MM.1S (cell line): ENCODE results near the gene BHMT.

Source experiments
- DNase-seq: peaks from one replicate; pipeline ENCODE4 v3.0.0-alpha.2; 2015
- H2AFZ ChIP-seq: fragments of 300-600 bp; sonication (generic); 2 replicates; pipeline ENCODE4 v1.6.0; 2016; ENCODE audit warnings: antibody characterized with exemption, low read length
- H3F3A ChIP-seq: fragments of 300-600 bp; sonication (generic); 2 replicates; pipeline ENCODE4 v1.6.1; 2016; ENCODE audit warnings: mild to moderate bottlenecking, antibody characterized with exemption, low read length, moderate library complexity, mixed read lengths; ENCODE audit not compliant: insufficient read depth
- H3K27ac ChIP-seq: fragments of 300-600 bp; sonication (generic); 2 replicates; pipeline ENCODE4 v1.5.1; 2016; ENCODE audit warnings: mild to moderate bottlenecking, low read length
- H3K27me3 ChIP-seq: fragments of 300-600 bp; sonication (generic); replicated peaks from 2 replicates; pipeline ENCODE4 v1.6.0; 2016; ENCODE audit warnings: low read length; ENCODE audit not compliant: insufficient read depth
- H3K36me3 ChIP-seq: fragments of 300-600 bp; sonication (generic); replicated peaks from 2 replicates; pipeline ENCODE4 v1.6.1; 2016; ENCODE audit warnings: mild to moderate bottlenecking, low read length, mixed read lengths; ENCODE audit not compliant: insufficient read depth
- H3K4me1 ChIP-seq: fragments of 300-600 bp; sonication (generic); 2 replicates; pipeline ENCODE4 v1.6.1; 2016; ENCODE audit warnings: low read length, mixed read lengths
- H3K4me2 ChIP-seq: fragments of 300-600 bp; sonication (generic); 2 replicates; pipeline ENCODE4 v1.6.0; 2016; ENCODE audit warnings: low read depth, low read length
- H3K4me3 ChIP-seq: fragments of 300-600 bp; sonication (generic); 2 replicates; pipeline ENCODE4 v1.5.1; 2016; ENCODE audit warnings: low read length, mixed read lengths
- H3K79me2 ChIP-seq: fragments of 300-600 bp; sonication (generic); 2 replicates; pipeline ENCODE4 v1.6.1; 2016; ENCODE audit warnings: mixed run types, low read length, mixed read lengths
- H3K9ac ChIP-seq: fragments of 300-600 bp; sonication (generic); 2 replicates; pipeline ENCODE4 v1.6.1; 2016; ENCODE audit warnings: low read length, mixed read lengths
- H3K9me2 ChIP-seq: fragments of 300-600 bp; sonication (generic); replicated peaks from 2 replicates; pipeline ENCODE4 v1.6.1; 2016; ENCODE audit warnings: mild to moderate bottlenecking, low read length, mixed read lengths; ENCODE audit not compliant: insufficient read depth
- H3K9me3 ChIP-seq: fragments of 300-600 bp; sonication (generic); replicated peaks from 2 replicates; pipeline ENCODE4 v1.6.1; 2016; ENCODE audit warnings: mild to moderate bottlenecking, low read length, mixed read lengths; ENCODE audit not compliant: insufficient read depth
- H4K20me1 ChIP-seq: fragments of 300-600 bp; sonication (generic); 2 replicates; pipeline ENCODE4 v1.6.1; 2016; ENCODE audit warnings: mild to moderate bottlenecking, low read length, moderate library complexity, mixed read lengths; ENCODE audit not compliant: insufficient read depth
- EZH2 ChIP-seq: fragments of 300-600 bp; sonication (generic); optimal IDR thresholded peaks from 2 replicates; pipeline ENCODE3; 2017; ENCODE audit warnings: low read depth, mild to moderate bottlenecking, antibody characterized with exemption, low read length, mixed read lengths
- EZH2phosphoT487 ChIP-seq: fragments of 300-600 bp; sonication (generic); IDR thresholded peaks from 2 replicates; pipeline ENCODE4 v1.6.1; 2018; ENCODE audit warnings: antibody characterized with exemption, low read length
- TF ChIP-seq, protein P1 (sequence below): fragments of 300-600 bp; sonication (generic); IDR thresholded peaks from 2 replicates; pipeline ENCODE4 v1.5.1; 2016; ENCODE audit warnings: antibody characterized with exemption, low read length, mixed read lengths

BHMT gene

DNA sequence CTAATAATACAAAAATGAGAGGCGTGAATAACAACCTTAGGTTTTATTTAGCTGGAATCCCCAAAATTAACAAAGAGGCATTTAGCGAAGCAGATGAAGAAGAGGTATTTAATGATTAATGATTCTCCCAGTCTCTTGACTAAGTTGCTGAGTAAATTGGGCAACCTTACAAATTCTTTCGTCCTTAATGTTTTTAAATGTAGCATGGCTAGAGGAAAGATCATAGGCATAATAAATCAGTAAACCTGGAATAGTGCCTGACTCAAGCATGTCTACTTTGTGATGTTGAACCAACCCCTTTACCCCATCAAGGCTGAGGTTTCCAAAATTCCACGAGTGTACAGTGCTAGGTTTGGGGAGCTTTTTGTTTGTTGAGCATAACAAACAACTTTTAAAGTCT, 7.9 kb downstream of the BHMT start:
- TF ChIP-seq EZH2phosphoT487 (no peak), EZH2 (no peak)
- TF ChIP-seq, protein P1, sequence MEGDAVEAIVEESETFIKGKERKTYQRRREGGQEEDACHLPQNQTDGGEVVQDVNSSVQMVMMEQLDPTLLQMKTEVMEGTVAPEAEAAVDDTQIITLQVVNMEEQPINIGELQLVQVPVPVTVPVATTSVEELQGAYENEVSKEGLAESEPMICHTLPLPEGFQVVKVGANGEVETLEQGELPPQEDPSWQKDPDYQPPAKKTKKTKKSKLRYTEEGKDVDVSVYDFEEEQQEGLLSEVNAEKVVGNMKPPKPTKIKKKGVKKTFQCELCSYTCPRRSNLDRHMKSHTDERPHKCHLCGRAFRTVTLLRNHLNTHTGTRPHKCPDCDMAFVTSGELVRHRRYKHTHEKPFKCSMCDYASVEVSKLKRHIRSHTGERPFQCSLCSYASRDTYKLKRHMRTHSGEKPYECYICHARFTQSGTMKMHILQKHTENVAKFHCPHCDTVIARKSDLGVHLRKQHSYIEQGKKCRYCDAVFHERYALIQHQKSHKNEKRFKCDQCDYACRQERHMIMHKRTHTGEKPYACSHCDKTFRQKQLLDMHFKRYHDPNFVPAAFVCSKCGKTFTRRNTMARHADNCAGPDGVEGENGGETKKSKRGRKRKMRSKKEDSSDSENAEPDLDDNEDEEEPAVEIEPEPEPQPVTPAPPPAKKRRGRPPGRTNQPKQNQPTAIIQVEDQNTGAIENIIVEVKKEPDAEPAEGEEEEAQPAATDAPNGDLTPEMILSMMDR = no peak
- H2AFZ ChIP-seq = no peak overlapping the region
- H3K9me3 ChIP-seq = no peaks in the 10 kb centered on the region
- no peaks in the 10 kb centered on the region for H3K4me1 ChIP-seq
- H3F3A ChIP-seq = no peaks in the 10 kb centered on the region
- no peaks in the 10 kb centered on the region for H3K9me2 ChIP-seq
- H3K27me3 ChIP-seq = no peaks in the 10 kb centered on the region
- H3K4me2 ChIP-seq = no peak overlapping the region
- no peak overlapping the region for H3K9ac ChIP-seq
- H3K4me3 ChIP-seq = no peak overlapping the region
- DNase-seq = no peak
- no peaks in the 10 kb centered on the region for H3K36me3 ChIP-seq
- H3K79me2 ChIP-seq = no peaks in the 10 kb centered on the region
- no peaks in the 10 kb centered on the region for H4K20me1 ChIP-seq
- no peak overlapping the region for H3K27ac ChIP-seq

DNA sequence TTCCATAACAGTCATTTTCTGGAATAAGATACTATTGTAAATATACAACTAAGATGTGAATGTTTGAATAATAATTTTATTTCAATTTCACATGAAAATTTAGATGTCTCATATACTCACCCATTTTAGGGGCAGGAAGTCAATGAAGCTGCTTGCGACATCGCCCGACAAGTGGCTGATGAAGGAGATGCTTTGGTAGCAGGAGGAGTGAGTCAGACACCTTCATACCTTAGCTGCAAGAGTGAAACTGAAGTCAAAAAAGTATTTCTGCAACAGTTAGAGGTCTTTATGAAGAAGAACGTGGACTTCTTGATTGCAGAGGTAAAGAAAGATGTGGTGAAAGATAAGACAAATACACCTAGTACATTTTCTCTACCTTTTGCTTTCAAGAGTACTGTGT, 8.6 kb downstream of the BHMT start:
- Histone ChIP-seq H3K9ac (no peak overlapping the region), H3K4me1 (no peaks in the 10 kb centered on the region), H4K20me1 (no peaks in the 10 kb centered on the region), H3K4me3 (no peak overlapping the region), H3K4me2 (no peak overlapping the region), H2AFZ (no peak overlapping the region), H3F3A (no peaks in the 10 kb centered on the region), H3K27me3 (no peaks in the 10 kb centered on the region), H3K9me2 (no peaks in the 10 kb centered on the region), H3K9me3 (no peaks in the 10 kb centered on the region), H3K36me3 (no peaks in the 10 kb centered on the region), H3K79me2 (no peaks in the 10 kb centered on the region), H3K27ac (no peak overlapping the region)
- DNase-seq = no peak
- TF ChIP-seq, protein P1 = no peak
- TF ChIP-seq EZH2phosphoT487 = no peak
- no peak for TF ChIP-seq EZH2

DNA sequence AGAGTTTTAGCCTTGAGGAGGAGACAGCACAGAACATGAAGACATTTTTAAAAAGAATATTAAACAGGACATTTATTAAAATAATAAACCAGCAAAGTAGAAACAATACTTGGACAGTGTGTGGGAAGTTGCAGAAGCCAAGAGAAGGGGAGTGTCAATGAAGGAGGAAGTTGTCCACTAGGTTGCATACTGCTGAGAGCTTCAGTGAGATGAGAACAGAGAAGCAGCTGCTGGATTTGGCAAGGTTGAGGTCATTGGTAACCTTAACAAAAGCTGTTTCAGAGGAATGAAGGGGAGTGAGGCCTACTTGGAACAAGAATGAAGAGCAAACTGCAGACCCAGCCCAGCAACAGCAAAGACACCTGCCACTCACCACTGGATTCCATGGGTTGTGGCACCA, 11.4 kb downstream of the BHMT start:
- Histone ChIP-seq H3K9me3 (no peaks in the 10 kb centered on the region), H3F3A (no peaks in the 10 kb centered on the region), H3K79me2 (no peaks in the 10 kb centered on the region), H3K9me2 (no peaks in the 10 kb centered on the region), H3K9ac (no peak overlapping the region), H4K20me1 (no peaks in the 10 kb centered on the region), H3K4me2 (no peak overlapping the region), H2AFZ (no peak overlapping the region), H3K4me3 (no peak overlapping the region), H3K4me1 (no peaks in the 10 kb centered on the region), H3K36me3 (no peaks in the 10 kb centered on the region), H3K27ac (no peak overlapping the region), H3K27me3 (no peaks in the 10 kb centered on the region)
- TF ChIP-seq EZH2phosphoT487 (no peak), EZH2 (no peak)
- TF ChIP-seq, protein P1 = no peak
- no peak for DNase-seq
